NOMO-1 treated with dmso at 0.1 percent for 144 hours (cell line): ENCODE data around the gene ZNF397.
"Not testable (repeated sequence)": the region's sequence is repeated elsewhere in the genome, so short reads cannot be mapped to it uniquely, and the experiment has no call there.

ENCODE experiments used
- DNase-seq: peaks from one replicate; lab custom pipeline; 2025; ENCODE audit not compliant: unreplicated experiment; lab: John Stamatoyannopoulos, UW

The ZNF397 gene

GRCh38 chr18:35240664-35241447, at the start of gene ZNF397:
TSS of gene ZNF397 (plus strand) at chr18:35241034. CDS start at chr18:35242471, 1,437 bp downstream.
- peak; percentile 97 for DNase-seq

GRCh38 chr18:35191698-35192025, 49.2 kb upstream of the ZNF397 start:
- no peak for DNase-seq

GRCh38 chr18:35192415-35192814, 48.4 kb upstream of the ZNF397 start:
- no peak for DNase-seq

- DNase-seq, result no peak
These were observed 47.5 kb upstream of the ZNF397 start for GRCh38 chr18:35193316-35193715.

GRCh38 chr18:35197296-35197695, 43.5 kb upstream of the ZNF397 start:
- no peak for DNase-seq

GRCh38 chr18:35201256-35201931, 39.4 kb upstream of the ZNF397 start:
- no peak for DNase-seq

- DNase-seq, result no peak
These were observed 37.8 kb upstream of the ZNF397 start for GRCh38 chr18:35203067-35203466.

- no peak for DNase-seq
These were observed 35.6 kb upstream of the ZNF397 start for GRCh38 chr18:35205199-35205712.

GRCh38 chr18:35205746-35206458, 34.9 kb upstream of the ZNF397 start:
- not testable (repeated sequence) for DNase-seq

- no peak for DNase-seq
These were observed 25.8 kb upstream of the ZNF397 start for GRCh38 chr18:35215026-35215425.

- not testable (repeated sequence) for DNase-seq
These were observed 24.2 kb upstream of the ZNF397 start for GRCh38 chr18:35216611-35217010.

GRCh38 chr18:35219331-35219730, 21.5 kb upstream of the ZNF397 start:
- DNase-seq, result not testable (repeated sequence)

GRCh38 chr18:35220424-35220823, 20.4 kb upstream of the ZNF397 start:
- DNase-seq, result no peak

GRCh38 chr18:35223797-35224196, 17.0 kb upstream of the ZNF397 start:
- DNase-seq, result no peak

- DNase-seq, result no peak
These were observed 13.6 kb upstream of the ZNF397 start for GRCh38 chr18:35227254-35227653.

GRCh38 chr18:35231052-35231451, 9.8 kb upstream of the ZNF397 start:
- peak; percentile 69 for DNase-seq

GRCh38 chr18:35236571-35237363, 4.1 kb upstream of the ZNF397 start:
- DNase-seq, result no peak

GRCh38 chr18:35239314-35239713, 1.5 kb upstream of the ZNF397 start:
- no peak for DNase-seq

GRCh38 chr18:35241448-35241804, 592 bp downstream of the ZNF397 start:
- DNase-seq, result no peak

GRCh38 chr18:35242426-35242825, 1.6 kb downstream of the ZNF397 start:
- DNase-seq, result no peak

GRCh38 chr18:35244671-35245070, 3.8 kb downstream of the ZNF397 start:
- DNase-seq, result no peak
